A549 (cell line): Measurements from ENCODE around the gene SETDB1.

Experiments used
- CBX2 ChIP-seq: fragments of 200-600 bp; sonication (generic); IDR thresholded peaks from 2 replicates; pipeline ENCODE4 v1.6.1; 2016; ENCODE audit warnings: low read depth, mild to moderate bottlenecking, borderline replicate concordance
- CBX8 ChIP-seq: fragments of 200-600 bp; sonication (generic); IDR thresholded peaks from 2 replicates; pipeline ENCODE4 v1.6.1; 2016
- CHD2 ChIP-seq: fragments of 150-350 bp; IDR thresholded peaks from 2 replicates; pipeline ENCODE4 v1.6.1; 2014; ENCODE audit warnings: low read length; ENCODE audit not compliant: partially characterized antibody
- EHMT2 ChIP-seq: fragments of 200-600 bp; sonication (generic); IDR thresholded peaks from 2 replicates; pipeline ENCODE4 v1.6.1; 2016; ENCODE audit warnings: antibody characterized with exemption, low read depth, mild to moderate bottlenecking, moderate library complexity
- ELK1 ChIP-seq: fragments of 150-350 bp; IDR thresholded peaks from 2 replicates; pipeline ENCODE4 v1.6.1; 2014; ENCODE audit warnings: low read depth, mild to moderate bottlenecking, low read length
- FOSL2 ChIP-seq, 2 experiments: fragments of 450-650 bp in 1 of 2; fragments of >200 bp in 1 of 2; sonication (Bioruptor Twin) in 1 of 2; formaldehyde crosslinking; IDR thresholded peaks; 2 replicates each; pipeline versions ENCODE4 v1.5.0 to v1.6.1; 2016 to 2020; ENCODE audit warnings: mild to moderate bottlenecking in 1 of 2, moderate library complexity in 1 of 2
- MYC ChIP-seq: IDR thresholded peaks from 2 replicates; pipeline ENCODE4 v1.6.1; 2012; ENCODE audit warnings: mild to moderate bottlenecking, inconsistent platforms, low read length, improper control_type of control experiment, borderline replicate concordance
- NPAS2 ChIP-seq: fragments of 250-450 bp; sonication (Bioruptor Pico); IDR thresholded peaks from 2 replicates; pipeline ENCODE4 v1.8.0; 2022; ENCODE audit warnings: mild to moderate bottlenecking, moderate library complexity, borderline replicate concordance
- POLR2A ChIP-seq: IDR thresholded peaks from 2 replicates; pipeline ENCODE4 v1.6.1; 2012; ENCODE audit warnings: mild to moderate bottlenecking, low read length
- RAD21 ChIP-seq, 2 experiments: fragments of >200 bp in 1 of 2; sonication (Bioruptor Twin) in 1 of 2; formaldehyde crosslinking in 1 of 2; IDR thresholded peaks in 1 of 2; conservative IDR thresholded peaks in 1 of 2; 2 replicates in 1 of 2; 3 replicates in 1 of 2; pipeline ENCODE4 v1.6.1; 2012 to 2018; ENCODE audit warnings: inconsistent platforms in 1 of 2
- REST ChIP-seq: fragments of 200-600 bp; sonication (generic); IDR thresholded peaks from 2 replicates; pipeline ENCODE4 v1.6.1; 2016; ENCODE audit warnings: antibody characterized with exemption, mild to moderate bottlenecking, moderate library complexity
- TF ChIP-seq, protein P1 (sequence below): fragments of >200 bp; sonication (Bioruptor Twin); formaldehyde crosslinking; IDR thresholded peaks from 3 replicates; pipeline ENCODE4 v1.5.1; 2016

DNA sequence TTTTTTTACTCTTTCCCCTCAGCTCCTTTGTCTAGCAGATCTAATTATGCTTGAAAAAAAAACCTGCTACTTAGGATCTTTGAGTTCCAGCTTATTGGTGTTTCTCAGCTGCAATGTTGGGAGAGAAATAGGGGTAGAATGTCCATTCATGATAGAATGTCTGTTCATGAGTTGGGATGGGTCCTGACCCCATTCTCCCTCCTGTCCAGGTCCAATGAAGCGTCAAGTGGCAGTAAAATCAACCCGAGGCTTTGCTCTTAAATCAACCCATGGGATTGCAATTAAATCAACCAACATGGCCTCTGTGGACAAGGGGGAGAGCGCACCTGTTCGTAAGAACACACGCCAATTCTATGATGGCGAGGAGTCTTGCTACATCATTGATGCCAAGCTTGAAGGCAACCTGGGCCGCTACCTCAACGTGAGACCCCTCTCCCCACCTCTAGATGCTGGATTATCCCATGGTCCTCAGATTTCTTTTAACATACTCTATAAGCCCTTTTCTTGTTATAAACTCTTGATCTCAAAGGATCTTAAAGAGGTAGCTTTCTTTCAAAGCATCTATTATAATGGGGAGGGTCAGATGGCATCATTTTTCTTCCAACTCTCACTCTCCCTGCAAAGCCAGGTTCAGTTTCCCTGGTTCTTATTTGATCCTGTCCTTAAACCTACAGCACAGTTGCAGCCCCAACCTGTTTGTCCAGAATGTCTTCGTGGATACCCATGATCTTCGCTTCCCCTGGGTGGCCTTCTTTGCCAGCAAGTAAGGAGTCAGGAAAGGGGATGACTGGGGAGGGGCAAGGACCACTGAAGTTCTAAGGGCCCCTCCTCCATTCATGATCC lies 37.4 kb downstream of the SETDB1 start:
- TF ChIP-seq, protein P1, sequence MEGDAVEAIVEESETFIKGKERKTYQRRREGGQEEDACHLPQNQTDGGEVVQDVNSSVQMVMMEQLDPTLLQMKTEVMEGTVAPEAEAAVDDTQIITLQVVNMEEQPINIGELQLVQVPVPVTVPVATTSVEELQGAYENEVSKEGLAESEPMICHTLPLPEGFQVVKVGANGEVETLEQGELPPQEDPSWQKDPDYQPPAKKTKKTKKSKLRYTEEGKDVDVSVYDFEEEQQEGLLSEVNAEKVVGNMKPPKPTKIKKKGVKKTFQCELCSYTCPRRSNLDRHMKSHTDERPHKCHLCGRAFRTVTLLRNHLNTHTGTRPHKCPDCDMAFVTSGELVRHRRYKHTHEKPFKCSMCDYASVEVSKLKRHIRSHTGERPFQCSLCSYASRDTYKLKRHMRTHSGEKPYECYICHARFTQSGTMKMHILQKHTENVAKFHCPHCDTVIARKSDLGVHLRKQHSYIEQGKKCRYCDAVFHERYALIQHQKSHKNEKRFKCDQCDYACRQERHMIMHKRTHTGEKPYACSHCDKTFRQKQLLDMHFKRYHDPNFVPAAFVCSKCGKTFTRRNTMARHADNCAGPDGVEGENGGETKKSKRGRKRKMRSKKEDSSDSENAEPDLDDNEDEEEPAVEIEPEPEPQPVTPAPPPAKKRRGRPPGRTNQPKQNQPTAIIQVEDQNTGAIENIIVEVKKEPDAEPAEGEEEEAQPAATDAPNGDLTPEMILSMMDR = no peak
- TF ChIP-seq REST (no peak), EHMT2 (no peak), FOSL2 (IDR thresholded peaks at IDR 0.05) (no peak), FOSL2 (CRISPR knock-in tag; IDR thresholded peaks at IDR 0.05) (no peak), ELK1 (no peak), NPAS2 (CRISPR knock-in tag) (no peak), CHD2 (no peak), RAD21 (conservative IDR thresholded peaks at IDR 0.05 in 1 of 2, IDR thresholded peaks at IDR 0.05 in 1 of 2) (no peak), CBX2 (no peak), POLR2A (no peak), MYC (no peak), CBX8 (no peak)
